Mucosa of rectum (tissue), 2 donors: ENCODE measurements around the gene CAMK2A.

Source experiments
- H3K27ac ChIP-seq, 2 donors: one replicate each; pipeline ENCODE4 v1.7.0; 2013; ENCODE audit warnings: inconsistent platforms in 2 of 2, low read depth in 2 of 2, low read length in 2 of 2
- H3K27me3 ChIP-seq, 2 donors: one replicate each; pipeline ENCODE4 v1.7.0; 2013; ENCODE audit warnings: low read length in 2 of 2; ENCODE audit not compliant: control insufficient read depth in 2 of 2, insufficient read depth in 2 of 2
- H3K36me3 ChIP-seq, 2 donors: one replicate each; pipeline ENCODE4 v1.7.0; 2013; ENCODE audit warnings: low read length in 2 of 2; ENCODE audit not compliant: control insufficient read depth in 2 of 2, insufficient read depth in 2 of 2
- H3K4me1 ChIP-seq, 2 donors: one replicate each; pipeline ENCODE4 v1.7.0; 2013; ENCODE audit warnings: low read length in 2 of 2, mild to moderate bottlenecking in 1 of 2; ENCODE audit not compliant: control insufficient read depth in 2 of 2, insufficient read depth in 2 of 2
- H3K4me3 ChIP-seq, 2 donors: one replicate each; pipeline ENCODE4 v1.7.0; 2013; ENCODE audit warnings: low read length in 2 of 2
- H3K9ac ChIP-seq, 2 donors: one replicate each; pipeline ENCODE4 v1.7.0; 2013; ENCODE audit warnings: low read length in 2 of 2, low read depth in 1 of 2, mild to moderate bottlenecking in 1 of 2
- H3K9me3 ChIP-seq, 2 donors: one replicate each; pipeline ENCODE4 v1.7.0; 2013; ENCODE audit warnings: low read length in 2 of 2; ENCODE audit not compliant: control insufficient read depth in 2 of 2
- donor health status: healthy.
- donor health status: Normal muscosa, but diverticular disease.

CAMK2A gene

DNA sequence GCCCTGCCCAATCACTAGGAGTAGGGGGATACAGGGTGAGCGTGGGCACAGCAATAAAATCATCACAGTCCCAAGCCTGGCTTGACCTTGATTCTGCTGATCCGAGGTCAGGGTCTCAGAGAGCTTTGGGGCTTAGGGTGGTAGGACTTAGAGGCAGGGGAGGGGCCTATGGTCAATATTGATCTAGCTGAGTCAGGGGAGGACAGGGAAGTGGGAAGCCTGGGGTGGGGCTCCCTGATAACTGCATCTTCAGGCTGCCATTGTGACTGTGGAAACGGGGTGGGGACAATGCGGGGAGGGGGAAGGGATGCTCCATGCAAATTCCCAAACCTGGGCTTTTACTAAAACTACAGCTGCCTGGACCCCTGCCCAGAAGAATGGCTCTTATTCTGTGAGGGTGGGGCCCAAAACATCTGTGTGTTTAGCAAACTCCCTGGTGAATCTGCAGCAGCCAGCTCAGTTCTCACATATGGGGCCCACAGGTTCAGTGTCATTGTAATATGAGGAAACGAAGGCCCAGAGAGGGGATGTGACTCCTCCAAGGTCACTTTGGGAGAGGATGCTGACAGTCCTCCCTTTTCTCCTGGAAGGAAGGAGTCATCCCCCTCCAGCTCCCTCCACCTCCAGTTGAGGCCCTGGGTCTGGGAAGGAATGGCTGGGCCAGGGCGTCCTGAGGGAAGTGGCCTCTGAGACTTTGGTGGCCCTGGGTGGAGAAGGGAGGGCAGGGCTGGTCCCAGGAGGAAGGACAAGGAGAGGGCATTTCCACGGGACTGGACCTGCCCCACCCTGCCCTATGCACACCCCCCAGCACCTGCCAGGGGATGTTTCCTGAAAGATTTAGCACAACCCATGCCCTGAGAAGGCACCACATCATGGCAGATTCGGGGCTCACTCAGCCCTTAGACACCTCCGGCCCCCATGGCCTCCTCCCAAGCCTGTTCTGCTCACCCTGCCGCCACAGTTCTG is 73.3 kb downstream of the CAMK2A start:
- Histone ChIP-seq H3K4me1 (peaks cover 38 to 49% of the 10 kb centered on the region in 2 donors), H3K27ac (peak overlapping the region; percentile 80 to 83), H3K9me3 (no peaks in the 10 kb centered on the region), H3K9ac (peak overlapping the region; percentile 51 to 56), H3K36me3 (no peaks in the 10 kb centered on the region), H3K4me3 (peak overlapping the region in 1 of 2 donors; percentile 22), H3K27me3 (peaks cover 0 to 5% of the 10 kb centered on the region in 2 donors)

DNA sequence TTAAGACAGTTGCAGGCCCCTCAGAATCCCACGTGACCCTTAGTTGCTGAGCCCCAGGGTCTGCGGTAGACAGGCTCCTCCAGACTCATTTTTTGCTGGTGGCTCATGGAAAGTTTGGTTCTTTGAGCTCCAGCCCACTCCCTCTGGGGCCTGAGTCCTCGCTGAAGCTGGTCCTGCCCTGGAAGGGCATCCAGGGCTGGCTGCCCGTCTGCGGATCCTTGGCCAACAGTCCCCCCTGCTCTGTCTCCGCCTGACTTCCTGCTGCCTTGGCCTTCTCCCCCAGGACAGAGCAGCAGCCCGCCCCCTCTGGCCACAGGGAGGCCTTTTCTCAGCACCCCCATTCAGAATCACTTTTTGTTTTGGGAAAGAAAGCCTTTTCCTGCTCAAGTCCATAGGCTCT is 75.3 kb downstream of the CAMK2A start:
- peak overlapping the region in 1 of 2 donors; percentile 23 for H3K27ac ChIP-seq
- H3K9ac ChIP-seq: no peak overlapping the region

DNA sequence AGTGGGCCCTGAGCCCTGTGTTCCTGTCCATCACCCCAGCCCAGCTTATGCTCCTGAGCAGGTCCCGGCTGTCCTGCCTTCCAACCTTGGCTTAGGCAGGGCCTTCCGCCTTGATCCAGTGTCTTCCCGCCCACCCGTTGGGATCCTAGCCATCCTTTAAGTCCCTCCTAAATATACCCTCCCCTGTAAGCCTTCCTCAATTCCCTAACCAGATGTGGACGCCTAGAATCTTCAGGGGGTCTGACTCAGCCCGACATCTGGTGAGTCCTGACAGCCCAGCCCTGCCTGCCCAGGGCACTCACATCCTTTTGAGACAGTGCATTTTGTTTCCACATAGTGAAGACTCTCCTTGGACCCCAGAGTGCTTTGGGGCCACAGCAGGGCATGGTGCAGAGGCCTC is 76.0 kb downstream of the CAMK2A start:
- Histone ChIP-seq H3K27me3 (peaks cover 0 to 5% of the 10 kb centered on the region in 2 donors), H3K36me3 (no peaks in the 10 kb centered on the region), H3K4me1 (peaks cover 65 to 76% of the 10 kb centered on the region in 2 donors), H3K4me3 (no peak overlapping the region), H3K27ac (no peak overlapping the region), H3K9ac (no peak overlapping the region), H3K9me3 (no peaks in the 10 kb centered on the region)

More for the DNA sequence above, 75.3 kb downstream of the CAMK2A start:
- peaks cover 0 to 5% of the 10 kb centered on the region in 2 donors for H3K27me3 ChIP-seq
- peaks cover 57 to 68% of the 10 kb centered on the region in 2 donors for H3K4me1 ChIP-seq
- H3K4me3 ChIP-seq: no peak overlapping the region
- H3K9me3 ChIP-seq: no peaks in the 10 kb centered on the region
- H3K36me3 ChIP-seq: no peaks in the 10 kb centered on the region

DNA sequence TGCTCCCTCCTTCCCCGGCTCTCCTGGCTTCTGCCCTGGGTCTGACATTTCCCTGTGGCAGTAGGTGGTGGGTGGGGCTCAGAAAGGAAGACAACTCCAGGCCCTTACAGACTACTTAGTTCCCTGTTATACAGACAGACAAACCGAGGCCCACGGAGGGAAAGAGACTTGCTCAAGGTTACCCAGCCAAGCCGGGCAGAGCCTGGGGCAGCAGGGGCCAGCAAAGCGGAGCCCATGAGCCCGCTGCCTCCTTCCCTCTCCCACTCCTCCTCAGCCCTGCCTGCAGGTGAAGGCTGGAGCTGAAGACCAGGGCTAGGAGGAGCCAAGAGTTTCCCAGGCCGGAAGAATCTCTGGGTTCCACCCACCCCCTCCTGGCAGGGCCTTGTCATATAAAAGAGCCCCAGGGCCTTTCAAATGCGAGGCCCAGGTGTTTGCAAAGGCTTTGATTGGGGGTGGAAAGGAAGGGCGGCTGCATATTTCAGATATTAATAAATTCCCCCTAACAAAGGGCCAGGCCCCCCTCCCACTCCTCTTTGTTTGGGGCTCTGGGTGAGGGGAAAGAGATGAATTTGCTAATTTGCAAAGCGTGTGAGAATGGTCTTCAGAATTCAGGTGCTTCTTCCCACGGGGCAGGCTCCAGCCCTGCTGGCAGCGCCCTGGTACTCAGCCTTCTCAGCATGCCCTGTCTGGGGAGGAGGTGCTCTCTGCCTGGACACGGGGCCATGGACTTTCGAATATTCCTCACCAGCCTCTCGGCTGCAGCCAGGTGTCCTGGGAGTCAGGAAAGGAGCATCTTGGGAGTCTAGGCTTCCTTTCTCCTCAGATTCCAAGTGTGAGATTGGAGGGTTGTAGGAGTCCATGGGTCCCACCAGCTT is 78.2 kb downstream of the CAMK2A start:
- H3K27me3 ChIP-seq: no peaks in the 10 kb centered on the region
- peaks cover 49 to 63% of the 10 kb centered on the region in 2 donors for H3K4me1 ChIP-seq
- H3K36me3 ChIP-seq: no peaks in the 10 kb centered on the region
- H3K27ac ChIP-seq: peak overlapping the region; percentile 84 to 88
- no peaks in the 10 kb centered on the region for H3K9me3 ChIP-seq
- H3K9ac ChIP-seq: peak overlapping the region; percentile 44 to 72
- H3K4me3 ChIP-seq: peak overlapping the region in 1 of 2 donors; percentile 7

DNA sequence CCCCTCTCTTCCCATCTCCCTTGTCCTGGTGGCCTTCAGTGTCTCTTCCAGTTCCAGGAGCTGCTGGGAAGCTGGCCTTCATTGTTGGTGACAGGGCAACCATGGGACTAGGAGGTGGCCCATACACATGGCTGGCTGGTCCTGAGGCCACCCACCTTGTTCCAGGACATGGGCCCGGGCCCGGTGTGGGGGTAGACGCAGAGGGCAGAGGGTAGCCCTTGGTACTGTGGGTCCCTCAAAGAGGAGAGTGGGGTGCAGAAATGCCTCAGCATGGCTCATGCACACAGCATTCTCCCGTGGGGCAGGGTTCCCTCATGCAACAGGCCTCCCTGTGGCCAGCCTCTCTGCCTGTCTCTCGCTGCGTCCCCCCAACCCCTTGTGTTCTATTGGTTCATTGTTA is 78.9 kb downstream of the CAMK2A start:
- Histone ChIP-seq H3K27me3 (no peaks in the 10 kb centered on the region), H3K27ac (peak overlapping the region; percentile 84 to 88), H3K4me1 (peaks cover 43 to 56% of the 10 kb centered on the region in 2 donors), H3K4me3 (peak overlapping the region in 1 of 2 donors; percentile 7), H3K9me3 (no peaks in the 10 kb centered on the region), H3K9ac (peak overlapping the region; percentile 44 to 72), H3K36me3 (peaks cover 0 to 2% of the 10 kb centered on the region in 2 donors)

DNA sequence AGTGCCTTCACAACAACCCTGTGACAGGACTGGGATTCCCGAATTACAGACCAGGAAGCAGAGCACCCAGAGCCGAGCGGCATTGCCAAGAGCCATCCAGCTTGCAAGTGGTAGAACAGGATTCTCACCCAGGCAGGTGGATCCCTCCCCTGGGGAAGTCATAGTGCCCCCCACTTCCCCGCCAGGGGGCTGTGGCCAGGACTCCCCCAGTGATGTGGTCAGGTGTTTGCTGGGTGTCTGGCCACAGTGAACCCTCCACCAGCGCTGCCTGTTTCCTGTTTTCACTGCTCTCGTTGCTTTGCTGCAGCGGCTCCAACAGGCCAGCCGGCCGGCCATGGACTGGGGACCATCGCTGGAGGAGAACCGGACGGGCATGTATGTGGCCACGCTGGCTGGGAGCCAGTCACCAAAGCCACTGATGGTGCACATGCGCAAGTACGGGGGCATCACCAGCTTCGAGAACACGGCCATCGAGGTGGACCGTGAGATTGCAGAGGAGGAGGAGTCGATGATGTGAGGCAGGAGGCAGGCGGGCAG is 80.4 kb downstream of the CAMK2A start:
- Histone ChIP-seq H3K27ac (peak overlapping the region; percentile 52 to 88), H3K36me3 (peaks cover 0 to 5% of the 10 kb centered on the region in 2 donors), H3K9me3 (no peaks in the 10 kb centered on the region), H3K4me3 (peak overlapping the region; percentile 5 to 26), H3K4me1 (peaks cover 39 to 50% of the 10 kb centered on the region in 2 donors), H3K27me3 (no peaks in the 10 kb centered on the region), H3K9ac (peak overlapping the region; percentile 32 to 41)

DNA sequence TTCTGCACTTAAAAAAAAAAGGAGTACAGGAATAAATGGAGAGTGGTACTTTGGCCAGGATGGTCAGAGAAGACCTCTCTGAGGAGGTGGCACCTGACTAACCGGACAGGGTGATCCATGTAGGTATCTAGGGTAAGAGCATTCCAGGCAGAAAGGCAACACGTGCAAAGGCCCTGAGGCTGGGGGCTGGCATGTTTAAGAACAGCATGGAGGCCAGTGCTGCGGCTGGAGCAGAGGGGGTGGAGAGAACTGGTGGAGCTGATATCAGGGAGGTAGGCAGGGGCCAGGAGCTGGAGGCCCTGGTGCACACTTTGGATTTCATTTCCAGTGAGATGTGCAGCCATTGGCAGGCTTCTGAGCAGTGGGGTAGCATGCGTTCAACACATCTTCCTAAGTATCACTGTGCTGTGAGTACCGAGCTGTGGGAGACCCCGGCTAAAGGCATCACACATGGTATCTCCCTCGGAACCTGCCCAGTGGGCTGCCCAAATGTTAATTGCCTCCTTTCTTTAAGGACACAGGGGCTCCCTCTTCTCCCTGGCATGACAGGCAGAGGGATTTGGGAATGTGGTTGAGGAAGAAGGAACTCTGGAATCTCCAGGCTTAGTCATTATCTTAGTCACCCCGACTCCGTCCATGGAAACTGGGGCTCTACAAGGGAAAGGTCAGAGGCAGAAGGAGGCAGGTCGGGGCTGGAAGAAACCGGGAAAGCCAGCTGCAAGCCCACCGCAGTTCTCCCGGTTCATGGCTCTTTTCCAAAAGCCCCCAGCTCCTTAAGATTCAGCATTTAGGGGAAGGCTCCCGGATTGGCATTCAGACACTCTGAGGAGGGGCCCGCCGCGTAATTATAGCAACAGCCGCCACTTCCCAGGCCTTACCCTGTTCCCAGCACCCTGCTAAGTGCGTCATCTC is 81.1 kb downstream of the CAMK2A start:
- H3K9ac ChIP-seq: peak overlapping the region in 1 of 2 donors; percentile 32

DNA sequence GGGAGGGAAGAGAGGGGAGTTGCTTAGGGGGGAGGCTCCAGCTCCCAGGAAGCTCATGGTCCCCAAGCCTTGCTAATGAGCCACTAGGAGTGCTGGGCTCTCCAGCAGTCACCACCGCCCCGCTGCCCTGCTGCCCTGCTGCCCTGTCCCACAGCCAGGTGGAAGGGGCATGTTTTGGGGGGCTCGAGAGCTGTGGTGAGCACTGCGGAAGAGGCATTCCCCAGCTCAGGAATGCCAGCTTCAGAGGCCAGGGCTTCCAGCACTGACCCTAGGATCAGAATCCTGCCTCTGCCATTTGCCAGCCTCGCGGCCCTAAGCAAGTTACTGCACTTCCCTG is 82.8 kb downstream of the CAMK2A start:
- Histone ChIP-seq H3K27ac (no peak overlapping the region), H3K9me3 (no peaks in the 10 kb centered on the region), H3K9ac (no peak overlapping the region), H3K4me3 (no peak overlapping the region), H3K4me1 (peaks cover 34 to 36% of the 10 kb centered on the region in 2 donors), H3K27me3 (no peaks in the 10 kb centered on the region), H3K36me3 (peaks cover 0 to 19% of the 10 kb centered on the region in 2 donors)

More for the DNA sequence above, 81.1 kb downstream of the CAMK2A start:
- H3K27ac ChIP-seq: peak overlapping the region; percentile 52 to 88
- no peaks in the 10 kb centered on the region for H3K9me3 ChIP-seq
- H3K4me3 ChIP-seq: peak overlapping the region in 1 of 2 donors; percentile 5
- no peaks in the 10 kb centered on the region for H3K27me3 ChIP-seq
- peaks cover 0 to 9% of the 10 kb centered on the region in 2 donors for H3K36me3 ChIP-seq
- H3K4me1 ChIP-seq: peaks cover 39 to 44% of the 10 kb centered on the region in 2 donors
